GM10266 (cell line): ENCODE results near the gene ATG9A.
A peak's percentile ranks its signal among the peaks of the same experiment; 100 is the strongest.
"Not testable (repeated sequence)": the region's sequence is repeated elsewhere in the genome, so short reads cannot be mapped to it uniquely, and the experiment has no call there.

Experiments used
- DNase-seq: peaks from one replicate; pipeline ENCODE4 v3.0.0; 2012; ENCODE audit errors: extremely low spot score
- TF ChIP-seq, protein P1 (sequence below): IDR thresholded peaks from 2 replicates; pipeline ENCODE4 v1.5.1; 2012; ENCODE audit warnings: mild to moderate bottlenecking, low read depth; ENCODE audit not compliant: control insufficient read depth, insufficient read depth; ENCODE audit errors: missing control alignments

The ATG9A gene

DNA sequence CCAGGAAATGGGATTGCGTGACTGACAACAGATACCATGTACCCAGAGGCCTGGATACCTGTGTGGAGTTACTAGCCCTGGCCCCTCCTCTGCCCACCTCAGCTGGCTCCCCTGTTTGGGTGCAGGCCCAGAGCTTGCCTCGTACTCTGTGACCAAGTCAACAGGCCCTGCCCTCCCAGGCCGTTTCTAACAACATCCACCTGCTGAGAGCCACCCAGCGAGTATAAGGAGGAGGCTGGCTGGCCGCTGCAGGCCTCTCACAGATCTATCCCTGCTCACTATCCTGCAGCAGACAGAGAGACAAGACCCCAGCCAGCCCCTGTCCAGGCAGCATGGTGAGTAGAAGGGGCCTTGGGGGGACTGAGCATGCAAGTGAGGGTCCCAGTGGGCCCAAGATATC lies 36.8 kb upstream of the ATG9A start:
- TF ChIP-seq, protein P1, sequence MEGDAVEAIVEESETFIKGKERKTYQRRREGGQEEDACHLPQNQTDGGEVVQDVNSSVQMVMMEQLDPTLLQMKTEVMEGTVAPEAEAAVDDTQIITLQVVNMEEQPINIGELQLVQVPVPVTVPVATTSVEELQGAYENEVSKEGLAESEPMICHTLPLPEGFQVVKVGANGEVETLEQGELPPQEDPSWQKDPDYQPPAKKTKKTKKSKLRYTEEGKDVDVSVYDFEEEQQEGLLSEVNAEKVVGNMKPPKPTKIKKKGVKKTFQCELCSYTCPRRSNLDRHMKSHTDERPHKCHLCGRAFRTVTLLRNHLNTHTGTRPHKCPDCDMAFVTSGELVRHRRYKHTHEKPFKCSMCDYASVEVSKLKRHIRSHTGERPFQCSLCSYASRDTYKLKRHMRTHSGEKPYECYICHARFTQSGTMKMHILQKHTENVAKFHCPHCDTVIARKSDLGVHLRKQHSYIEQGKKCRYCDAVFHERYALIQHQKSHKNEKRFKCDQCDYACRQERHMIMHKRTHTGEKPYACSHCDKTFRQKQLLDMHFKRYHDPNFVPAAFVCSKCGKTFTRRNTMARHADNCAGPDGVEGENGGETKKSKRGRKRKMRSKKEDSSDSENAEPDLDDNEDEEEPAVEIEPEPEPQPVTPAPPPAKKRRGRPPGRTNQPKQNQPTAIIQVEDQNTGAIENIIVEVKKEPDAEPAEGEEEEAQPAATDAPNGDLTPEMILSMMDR = no peak
- DNase-seq = no peak

DNA sequence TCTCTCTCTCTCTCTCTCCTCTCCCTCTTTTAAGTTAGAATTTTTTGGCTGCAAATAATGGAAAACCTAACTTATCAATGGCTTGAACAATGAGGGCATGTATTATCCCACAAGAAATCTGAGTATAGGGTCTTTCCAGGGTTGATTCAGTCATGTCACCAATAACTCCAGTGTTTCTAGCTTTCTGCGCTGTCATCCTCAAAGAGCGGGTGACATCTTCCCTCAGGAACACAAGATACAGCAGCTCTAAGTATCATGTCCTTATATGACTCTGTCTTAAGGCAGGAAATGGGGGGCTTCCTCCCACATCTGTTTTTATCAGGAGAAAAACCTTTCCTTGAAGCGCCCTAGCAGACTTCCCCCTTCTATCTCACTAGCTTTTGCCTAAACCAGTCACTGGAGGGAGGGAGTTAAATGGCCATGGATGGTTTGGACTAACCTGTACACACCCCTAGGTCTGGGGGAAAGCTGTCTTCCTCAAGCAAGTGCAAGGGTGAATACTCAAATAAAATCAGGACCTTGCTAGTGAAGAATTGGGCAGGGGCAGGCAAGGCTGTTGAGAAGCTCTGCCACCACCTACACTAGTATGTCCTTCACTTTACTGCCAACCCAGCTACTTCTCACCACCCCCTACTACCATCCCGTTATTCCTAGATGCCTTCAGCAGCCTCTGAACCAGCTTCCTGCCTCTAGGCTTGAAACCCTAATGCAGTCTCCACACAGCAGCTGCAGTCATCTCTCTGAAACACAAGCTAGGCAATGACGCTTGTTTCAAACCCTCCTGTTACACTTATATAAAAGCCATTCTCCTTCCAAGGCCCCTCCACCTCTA lies 31.8 kb upstream of the ATG9A start:
- TF ChIP-seq, protein P1 = no peak
- DNase-seq = no peak

DNA sequence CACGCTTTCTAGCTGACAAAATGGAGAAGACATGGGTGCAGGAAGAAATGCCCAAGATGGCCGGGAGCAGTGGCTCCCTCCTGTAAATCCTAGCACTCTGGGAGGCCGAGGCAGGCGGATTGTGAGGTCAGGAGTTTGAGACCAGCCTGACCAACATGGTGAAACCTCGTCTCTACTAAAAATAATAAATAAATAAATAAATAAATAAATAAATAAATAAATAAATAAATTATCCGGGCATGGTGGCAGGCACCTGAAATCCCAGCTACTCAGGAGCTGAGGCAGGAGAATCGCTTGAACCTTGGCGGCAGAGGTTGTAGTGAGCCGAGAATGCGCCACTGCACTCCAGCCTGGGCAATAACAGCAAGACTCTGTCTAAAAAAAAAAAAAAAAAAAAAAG lies 29.5 kb upstream of the ATG9A start:
- not testable (repeated sequence) for DNase-seq

DNA sequence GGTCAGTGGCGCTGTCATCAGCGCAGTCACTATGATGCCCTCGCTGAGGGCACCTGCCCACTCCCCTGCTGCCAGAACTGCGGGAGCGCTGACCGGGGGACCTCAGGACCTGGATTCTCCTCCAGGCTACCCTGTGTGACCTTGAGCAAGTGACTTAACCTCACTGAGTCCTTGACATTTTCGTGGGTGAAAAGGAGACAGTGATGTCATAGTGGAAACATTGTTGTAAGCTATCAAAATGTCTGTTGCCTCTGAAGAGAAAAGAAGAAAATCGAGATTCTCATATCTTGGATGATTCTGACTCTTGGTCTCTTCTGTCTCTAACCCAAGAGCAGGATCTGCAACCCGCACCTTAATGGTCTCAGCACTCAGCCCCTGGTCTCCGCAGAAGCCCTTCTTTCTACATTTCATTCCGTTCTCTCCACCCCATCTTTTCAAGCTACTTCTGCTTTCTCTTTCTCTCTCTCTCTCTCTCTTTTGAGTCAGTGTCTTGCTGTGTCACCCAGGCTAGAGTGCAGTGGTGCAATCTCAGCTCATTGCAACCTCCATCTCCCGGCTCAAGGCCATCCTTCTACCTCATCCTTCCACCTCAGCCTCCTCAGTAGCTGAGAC lies 25.3 kb upstream of the ATG9A start:
- peak; percentile 45 for DNase-seq
- TF ChIP-seq, protein P1 = no peak

DNA sequence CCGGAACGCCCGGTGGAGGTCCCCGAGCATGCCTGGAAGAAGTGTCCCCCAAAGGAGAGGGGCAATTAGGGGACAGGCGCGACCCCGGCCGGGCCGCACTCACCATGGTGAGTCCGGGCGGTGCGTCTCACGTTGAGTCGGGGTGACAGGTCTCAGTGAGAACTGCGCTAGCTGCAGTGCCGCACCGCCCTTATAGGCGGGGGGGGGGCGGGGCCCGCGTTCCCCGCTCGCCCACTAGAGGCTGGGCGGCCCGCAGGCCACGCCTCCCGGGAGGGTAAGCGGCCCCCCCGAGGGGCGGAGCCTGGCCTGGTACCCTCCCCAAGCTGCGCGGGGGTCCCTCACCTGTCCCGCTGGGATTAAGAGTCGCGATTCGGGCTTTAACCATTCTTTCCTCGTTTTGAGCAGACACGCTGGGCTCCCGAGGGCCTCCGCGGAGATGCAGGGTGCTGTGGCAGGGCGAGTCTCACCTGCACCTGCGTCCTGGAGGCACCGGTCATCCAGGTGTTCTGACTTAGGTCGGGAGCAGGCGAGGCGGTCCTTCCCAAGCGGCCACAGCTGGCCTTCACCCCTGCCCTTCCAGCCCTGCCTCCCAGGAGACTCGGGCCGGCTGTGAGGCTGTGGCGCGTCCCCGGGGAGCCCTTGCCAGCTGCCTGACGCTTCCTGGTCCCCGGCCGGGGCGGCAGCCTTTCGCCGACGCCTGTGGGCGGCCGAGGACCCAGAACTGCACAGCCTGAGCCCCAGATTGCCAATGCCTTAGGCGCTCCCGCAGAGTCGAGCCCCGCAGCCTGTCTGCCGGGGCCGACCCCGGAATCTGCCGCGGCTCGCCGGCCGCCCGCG lies 24.5 kb upstream of the ATG9A start, which contains the start of gene TUBA4A:
TUBA4A (minus strand) TSS at position 166 of the 837 bp plus-strand sequence; CDS start at position 106, 60 bp downstream.
- DNase-seq = peak; percentile 97
- TF ChIP-seq, protein P1 = no peak

DNA sequence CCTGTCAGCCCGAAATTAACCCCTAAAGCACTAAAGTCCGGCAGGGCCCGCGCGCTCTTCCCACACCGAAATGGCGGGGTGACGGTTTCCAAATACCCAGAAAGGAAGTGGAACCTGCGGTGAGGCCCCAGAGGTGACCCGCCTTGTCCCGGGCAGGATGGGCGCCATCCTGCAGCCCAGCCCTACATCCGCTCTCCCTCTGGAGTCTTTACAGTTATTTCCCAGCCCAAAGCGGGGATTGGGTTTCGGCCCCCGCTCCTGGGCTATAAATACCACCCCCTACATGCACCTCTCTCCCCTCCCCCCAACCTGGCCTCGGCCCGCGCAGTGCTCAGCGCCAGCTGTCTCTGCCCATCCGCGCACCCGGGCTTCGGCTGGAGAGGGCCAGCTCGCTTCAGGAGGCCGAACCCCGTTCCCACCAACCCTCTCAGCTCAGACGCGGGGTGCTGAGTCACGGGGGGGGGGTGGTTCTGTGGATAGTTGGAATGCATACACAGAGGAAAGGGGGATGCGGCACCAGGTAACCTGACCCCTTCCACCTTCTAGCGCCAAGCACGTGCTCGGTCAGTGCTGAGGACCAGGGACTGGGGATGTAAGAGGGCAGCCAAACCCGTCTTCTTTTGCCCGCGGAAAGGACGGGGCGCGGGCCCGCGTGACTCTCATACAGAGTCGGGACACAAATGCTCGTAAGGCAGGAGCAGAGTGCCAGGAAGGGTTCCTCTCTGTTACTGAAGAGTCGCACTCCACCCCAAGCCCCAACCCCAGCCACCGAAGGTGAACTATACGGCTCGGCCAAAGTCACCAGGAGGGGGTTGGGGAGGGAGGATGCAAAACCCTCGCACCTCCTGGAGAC lies 23.7 kb upstream of the ATG9A start, which contains the start of gene TUBA4B:
TUBA4B (plus strand) TSS at position 344 of the 853 bp plus-strand sequence; CDS start at position 509, 165 bp downstream.
- DNase-seq = peak; percentile 58
- TF ChIP-seq, protein P1 = no peak

DNA sequence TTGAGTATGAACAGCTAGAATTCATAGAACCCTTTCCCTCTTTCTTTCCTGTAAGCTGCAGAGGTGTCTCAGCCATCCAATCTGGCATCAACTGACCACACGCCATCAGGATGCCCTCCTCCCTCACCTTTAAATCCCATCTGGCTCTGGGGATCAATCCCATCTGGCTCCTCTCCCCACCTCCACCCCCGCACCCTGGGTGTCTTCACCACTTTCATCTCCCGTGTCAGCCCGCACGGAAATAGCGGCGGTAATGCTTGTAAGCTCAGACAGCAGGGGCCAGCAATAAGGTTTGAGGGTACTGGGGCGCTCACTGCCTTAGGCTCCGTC lies 23.1 kb upstream of the ATG9A start:
- no peak for DNase-seq
- TF ChIP-seq, protein P1 = no peak
